Endothelial cell of umbilical vein (primary cell): ENCODE measurements around the gene MOCOS. TPM values are rescaled to one million over a fixed set of nuclear protein-coding genes. Genes with fewer than 3 reads are reported as not detected.

Source experiments
- BruUV-seq: library from RNA; stranded (reverse); fragments of 400-500 nt; replicated peaks from 2 replicates; lab custom pipeline; 2021; lab: Mats Ljungman, UMichigan
- CTCF ChIA-PET: fragments of 300-600, 350-600 bp; sonication (Branson Sonifier 250); formaldehyde crosslinking; loops from one replicate; lab custom pipeline; 2021; ENCODE audit warnings: antibody characterized with exemption, inconsistent platforms; lab: Charles Lee
- POLR2A ChIA-PET: fragments of 300-600, 350-600 bp; sonication (Branson Sonifier 250); formaldehyde crosslinking; loops from one replicate; lab custom pipeline; 2021; ENCODE audit warnings: antibody characterized with exemption, inconsistent platforms; lab: Charles Lee
- DNase-seq: peaks from one replicate; pipeline ENCODE4 v3.0.0-alpha.2; 2011; ENCODE audit warnings: low read depth, low spot score
- FAIRE-seq: peaks from 2 replicates; lab custom pipeline; 2011; peaks lifted over from hg19 to GRCh38; lab: Jason Lieb, UNC
- H2AFZ ChIP-seq: 2 replicates; pipeline ENCODE4 v1.6.0; 2012; ENCODE audit warnings: low read depth, low read length, control low read depth, inconsistent platforms
- H3K27ac ChIP-seq: 2 replicates; pipeline ENCODE4 v1.5.1; 2011; ENCODE audit warnings: low read depth, mild to moderate bottlenecking, control low read depth, low read length, moderate library complexity; ENCODE audit not compliant: insufficient read depth
- H3K27me3 ChIP-seq, 2 experiments: 2 replicates each; pipeline versions ENCODE4 v1.6.0 to v1.6.1; 2011; ENCODE audit warnings: low read length in 2 of 2, mixed read lengths in 1 of 2; ENCODE audit not compliant: control insufficient read depth in 2 of 2, insufficient read depth in 2 of 2
- H3K36me3 ChIP-seq, 2 experiments: 2 replicates in 1 of 2; 3 replicates in 1 of 2; pipeline ENCODE4 v1.5.1; 2011; ENCODE audit warnings: low read length in 2 of 2, mild to moderate bottlenecking in 1 of 2, moderate library complexity in 1 of 2; ENCODE audit not compliant: control insufficient read depth in 2 of 2, insufficient read depth in 2 of 2; ENCODE audit errors: extremely low read depth in 1 of 2
- H3K4me1 ChIP-seq: 3 replicates; pipeline ENCODE4 v1.5.1; 2011; ENCODE audit warnings: mild to moderate bottlenecking, low read length; ENCODE audit not compliant: control insufficient read depth, insufficient read depth; ENCODE audit errors: extremely low read depth
- H3K4me2 ChIP-seq: 2 replicates; pipeline ENCODE4 v1.6.1; 2011; ENCODE audit warnings: low read length, control low read depth, mixed read lengths; ENCODE audit not compliant: insufficient read depth
- H3K4me3 ChIP-seq, 3 experiments: fragments of 200-600 bp in 1 of 3; sonication (generic), shearing (Covaris generic) in 1 of 3; replicated peaks in 1 of 3; 2 replicates each; pipeline ENCODE4 v1.5.1; 2011 to 2016; ENCODE audit warnings: control low read depth in 3 of 3, low read length in 3 of 3, mild to moderate bottlenecking in 2 of 3, inconsistent platforms in 1 of 3, low read depth in 1 of 3, moderate library complexity in 1 of 3; ENCODE audit not compliant: insufficient read depth in 1 of 3
- H3K79me2 ChIP-seq: 2 replicates; pipeline ENCODE4 v1.6.0; 2012; ENCODE audit warnings: low read length, inconsistent platforms; ENCODE audit not compliant: control insufficient read depth, insufficient read depth
- H3K9ac ChIP-seq: replicated peaks from 2 replicates; pipeline ENCODE3; 2011; ENCODE audit warnings: low read length, control low read depth; ENCODE audit not compliant: insufficient read depth; ENCODE audit errors: extremely low read depth
- H3K9me1 ChIP-seq: replicated peaks from 3 replicates; pipeline ENCODE4 v1.6.0; 2011; ENCODE audit warnings: mild to moderate bottlenecking, low read length; ENCODE audit not compliant: control insufficient read depth, insufficient read depth; ENCODE audit errors: extremely low read depth
- H3K9me3 ChIP-seq: replicated peaks from 2 replicates; pipeline ENCODE4 v1.5.1; 2012; ENCODE audit warnings: low read length, inconsistent platforms; ENCODE audit not compliant: control insufficient read depth, insufficient read depth
- H4K20me1 ChIP-seq: replicated peaks from 2 replicates; pipeline ENCODE3; 2011; ENCODE audit warnings: mild to moderate bottlenecking, low read length; ENCODE audit not compliant: control insufficient read depth, insufficient read depth; ENCODE audit errors: extremely low read depth
- EZH2 ChIP-seq: IDR thresholded peaks from 2 replicates; pipeline ENCODE4 v1.6.1; 2012; ENCODE audit warnings: borderline replicate concordance, low read depth, mild to moderate bottlenecking, moderate library complexity, low read length, inconsistent platforms; ENCODE audit not compliant: severe bottlenecking
- FOS ChIP-seq: IDR thresholded peaks from 2 replicates; pipeline ENCODE4 v1.6.1; 2011; ENCODE audit warnings: mild to moderate bottlenecking, low read length, moderate library complexity, borderline replicate concordance; ENCODE audit not compliant: insufficient read depth
- GATA2 ChIP-seq: IDR thresholded peaks from 2 replicates; pipeline ENCODE4 v1.7.0; 2011; ENCODE audit warnings: low read depth, mild to moderate bottlenecking, moderate library complexity, mixed read lengths, low read length; ENCODE audit not compliant: insufficient read length, insufficient read depth
- JUN ChIP-seq: IDR thresholded peaks from 2 replicates; pipeline ENCODE4 v1.6.1; 2011; ENCODE audit warnings: borderline replicate concordance, low read depth; ENCODE audit not compliant: insufficient read length, insufficient read depth
- MAX ChIP-seq: IDR thresholded peaks from 2 replicates; pipeline ENCODE4 v1.6.1; 2011; ENCODE audit not compliant: insufficient read depth, insufficient read length
- MYC ChIP-seq: IDR thresholded peaks from one replicate; pipeline ENCODE4 v1.6.1; 2011; ENCODE audit warnings: mild to moderate bottlenecking, low read depth, low read length
- POLR2A ChIP-seq: IDR thresholded peaks from 2 replicates; pipeline ENCODE4 v1.6.1; 2012; ENCODE audit warnings: low read depth, mild to moderate bottlenecking, control low read depth, low read length
- POLR2AphosphoS5 ChIP-seq: IDR thresholded peaks from 2 replicates; pipeline ENCODE4 v1.6.1; 2012; ENCODE audit warnings: low read depth, mild to moderate bottlenecking, control low read depth, low read length, moderate library complexity; ENCODE audit not compliant: insufficient read depth
- dilution Hi-C: fragments of 300-500 bp; cut with MboI; formaldehyde crosslinking; loops from one replicate; pipeline ENCODE4 v1.15.0; 2019; ENCODE audit warnings: low sequenced_read_pairs; ENCODE audit not compliant: extremely low pct_ligation_motif_present
- intact Hi-C: fragments of 100-400 bp; cut with micrococcal nuclease; formaldehyde crosslinking; loops from one replicate; pipeline ENCODE4 v1.10.0; 2022
- polyA plus RNA-seq, 4 experiments: library from polyadenylated mRNA; depleted of rRNA in 3 of 4; stranded (reverse) in 3 of 4; unstranded in 1 of 4; fragments of >200 nt; gene quantifications; 2 replicates each; pipeline versions ENCODE4 v1.2.1 to v1.2.3, GENCODE V29; 2011 to 2012; ENCODE audit warnings: missing spikeins in 1 of 4
- total RNA-seq: library from RNA; stranded (reverse); gene quantifications from 2 replicates; pipeline ENCODE4 v1.2.3, GENCODE V29; 2021
- TF ChIP-seq, protein P1 (sequence below), 2 donors: IDR thresholded peaks; 1 replicate in 1 of 2; 2 replicates in 1 of 2; pipeline ENCODE4 v1.5.1; 2011; ENCODE audit warnings: low read length in 2 of 2, mild to moderate bottlenecking in 2 of 2, moderate library complexity in 2 of 2, control low read depth in 1 of 2, inconsistent platforms in 1 of 2, low read depth in 1 of 2; ENCODE audit not compliant: insufficient read depth in 1 of 2; ENCODE audit errors: extremely low read depth in 1 of 2

The MOCOS gene
- total and polyA plus RNA-seq, 2 donors (not counting 3 experiments of a cell fraction or from before 2014, with no cell fraction given), result 0.18 to 0.88 TPM

GRCh38 chr18:36197511-36198166, 10.3 kb downstream of the MOCOS start:
- intact Hi-C loops (no loop called here), dilution Hi-C loops (no loop called here)
- ChIA-PET CTCF (no interaction called here), POLR2A (no interaction called here)
- no peaks in the 10 kb centered on the region for H3K36me3 ChIP-seq
- H3K9me3 ChIP-seq, result no peaks in the 10 kb centered on the region
- H3K4me2 ChIP-seq, result no peak overlapping the region
- DNase-seq, result no peak
- H3K9ac ChIP-seq, result no peak overlapping the region
- TF ChIP-seq POLR2AphosphoS5 (no peak), FOS (no peak), MYC (no peak), JUN (no peak), GATA2 (no peak), POLR2A (no peak), MAX (no peak), EZH2 (no peak)
- TF ChIP-seq, protein P1, sequence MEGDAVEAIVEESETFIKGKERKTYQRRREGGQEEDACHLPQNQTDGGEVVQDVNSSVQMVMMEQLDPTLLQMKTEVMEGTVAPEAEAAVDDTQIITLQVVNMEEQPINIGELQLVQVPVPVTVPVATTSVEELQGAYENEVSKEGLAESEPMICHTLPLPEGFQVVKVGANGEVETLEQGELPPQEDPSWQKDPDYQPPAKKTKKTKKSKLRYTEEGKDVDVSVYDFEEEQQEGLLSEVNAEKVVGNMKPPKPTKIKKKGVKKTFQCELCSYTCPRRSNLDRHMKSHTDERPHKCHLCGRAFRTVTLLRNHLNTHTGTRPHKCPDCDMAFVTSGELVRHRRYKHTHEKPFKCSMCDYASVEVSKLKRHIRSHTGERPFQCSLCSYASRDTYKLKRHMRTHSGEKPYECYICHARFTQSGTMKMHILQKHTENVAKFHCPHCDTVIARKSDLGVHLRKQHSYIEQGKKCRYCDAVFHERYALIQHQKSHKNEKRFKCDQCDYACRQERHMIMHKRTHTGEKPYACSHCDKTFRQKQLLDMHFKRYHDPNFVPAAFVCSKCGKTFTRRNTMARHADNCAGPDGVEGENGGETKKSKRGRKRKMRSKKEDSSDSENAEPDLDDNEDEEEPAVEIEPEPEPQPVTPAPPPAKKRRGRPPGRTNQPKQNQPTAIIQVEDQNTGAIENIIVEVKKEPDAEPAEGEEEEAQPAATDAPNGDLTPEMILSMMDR (IDR thresholded peaks at IDR 0.05; ENCODE audit: extremely low read depth in 1 of 2, insufficient read depth in 1 of 2, low read depth in 1 of 2, low read length in 2 of 2), result no peak
- no peak overlapping the region for H3K27ac ChIP-seq
- no peaks in the 10 kb centered on the region for H3K79me2 ChIP-seq
- H2AFZ ChIP-seq, result no peak overlapping the region
- peaks cover 0 to 2% of the 10 kb centered on the region in 2 experiments for H3K27me3 ChIP-seq
- no peaks in the 10 kb centered on the region for H3K9me1 ChIP-seq
- no peaks in the 10 kb centered on the region for H4K20me1 ChIP-seq
- H3K4me3 ChIP-seq, result no peak overlapping the region
- no TSS peak for BruUV-seq
- H3K4me1 ChIP-seq, result no peaks in the 10 kb centered on the region
- FAIRE-seq, result no peak
